GM19239 (cell line): ENCODE measurements around the gene GATD1.

Source experiments
- DNase-seq: peaks from one replicate; pipeline ENCODE4 v3.0.0; 2011; ENCODE audit warnings: low spot score; ENCODE audit not compliant: insufficient read length
- FAIRE-seq: peaks from 2 replicates; lab custom pipeline; 2011; peaks lifted over from hg19 to GRCh38; lab: Jason Lieb, UNC

The GATD1 gene

DNA sequence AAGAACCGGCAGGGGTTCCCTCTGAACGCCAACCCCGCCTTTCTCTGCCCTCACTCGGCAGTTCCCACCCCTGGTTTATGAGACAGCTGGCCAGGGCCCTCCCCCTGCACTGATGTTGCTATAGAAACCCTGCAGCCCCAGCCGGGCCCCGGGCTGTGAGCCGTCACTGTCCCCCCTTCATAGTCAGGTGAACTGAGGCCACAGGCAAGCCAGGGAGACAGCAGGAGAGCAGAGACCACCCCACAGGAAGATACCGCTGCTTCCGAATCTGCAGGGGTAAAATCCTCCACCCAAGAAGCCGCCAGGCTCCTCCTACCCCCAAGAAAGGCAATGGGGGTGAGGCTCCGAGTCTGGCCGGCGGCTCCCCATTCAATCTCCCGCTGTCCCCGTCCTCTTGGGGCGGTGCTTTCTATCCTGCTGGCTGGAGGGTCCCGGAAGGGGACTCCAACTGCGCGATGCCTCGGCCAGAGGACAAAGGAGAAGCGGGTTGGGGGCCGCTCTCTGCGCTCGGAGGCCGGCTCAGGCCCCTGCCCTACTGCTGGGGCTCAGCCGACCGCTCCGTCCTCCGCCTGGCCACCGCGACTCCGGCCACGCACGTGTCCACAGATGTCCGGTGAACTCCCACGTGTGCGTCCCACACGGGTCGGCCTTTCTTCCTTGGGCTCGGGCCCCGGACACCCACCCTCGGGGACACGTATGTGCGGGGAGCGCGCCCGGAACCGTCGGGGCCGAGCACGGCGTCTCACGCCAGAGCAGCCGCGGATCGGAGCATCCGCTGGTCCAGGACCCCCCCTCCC, 20.2 kb upstream of the GATD1 start:
- FAIRE-seq = peak; percentile 94
- DNase-seq = peak; percentile 91

DNA sequence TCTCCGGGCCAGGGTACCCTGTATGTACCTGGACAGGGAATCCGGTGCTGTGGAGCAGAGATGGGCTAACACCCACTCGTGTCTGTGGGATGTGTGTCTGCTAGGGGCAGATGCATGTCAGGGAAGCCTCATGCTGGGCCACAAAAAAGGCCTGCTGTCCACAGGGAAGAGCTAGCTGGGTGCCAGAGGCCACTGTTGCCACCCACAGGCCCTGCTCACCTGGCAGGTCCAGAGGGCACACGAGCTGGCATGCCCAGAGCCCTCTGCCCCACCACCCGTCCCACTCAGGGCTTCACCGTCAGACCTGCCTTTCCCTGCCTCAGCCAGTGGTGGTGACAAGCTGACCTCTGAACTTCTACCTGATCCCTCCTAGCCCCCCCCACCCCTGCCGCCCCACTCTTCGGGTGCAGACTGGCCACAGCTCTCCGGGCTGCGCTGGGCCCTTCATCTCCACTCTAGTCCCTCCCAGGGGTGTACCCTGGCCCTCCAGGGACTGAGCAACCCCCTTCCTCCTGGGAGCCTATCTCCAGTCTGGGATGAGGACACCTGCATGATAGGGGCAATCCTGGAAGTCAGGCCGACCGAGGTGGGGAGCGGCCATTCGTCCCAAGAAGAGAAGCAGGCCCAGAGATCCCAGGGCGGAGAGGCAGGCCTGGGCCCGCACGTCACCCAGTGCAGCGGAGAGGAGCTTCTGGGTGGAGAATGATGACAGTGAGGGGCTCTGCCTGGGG, 19.4 kb upstream of the GATD1 start:
- FAIRE-seq (peak; percentile 28), DNase-seq (no peak)

DNA sequence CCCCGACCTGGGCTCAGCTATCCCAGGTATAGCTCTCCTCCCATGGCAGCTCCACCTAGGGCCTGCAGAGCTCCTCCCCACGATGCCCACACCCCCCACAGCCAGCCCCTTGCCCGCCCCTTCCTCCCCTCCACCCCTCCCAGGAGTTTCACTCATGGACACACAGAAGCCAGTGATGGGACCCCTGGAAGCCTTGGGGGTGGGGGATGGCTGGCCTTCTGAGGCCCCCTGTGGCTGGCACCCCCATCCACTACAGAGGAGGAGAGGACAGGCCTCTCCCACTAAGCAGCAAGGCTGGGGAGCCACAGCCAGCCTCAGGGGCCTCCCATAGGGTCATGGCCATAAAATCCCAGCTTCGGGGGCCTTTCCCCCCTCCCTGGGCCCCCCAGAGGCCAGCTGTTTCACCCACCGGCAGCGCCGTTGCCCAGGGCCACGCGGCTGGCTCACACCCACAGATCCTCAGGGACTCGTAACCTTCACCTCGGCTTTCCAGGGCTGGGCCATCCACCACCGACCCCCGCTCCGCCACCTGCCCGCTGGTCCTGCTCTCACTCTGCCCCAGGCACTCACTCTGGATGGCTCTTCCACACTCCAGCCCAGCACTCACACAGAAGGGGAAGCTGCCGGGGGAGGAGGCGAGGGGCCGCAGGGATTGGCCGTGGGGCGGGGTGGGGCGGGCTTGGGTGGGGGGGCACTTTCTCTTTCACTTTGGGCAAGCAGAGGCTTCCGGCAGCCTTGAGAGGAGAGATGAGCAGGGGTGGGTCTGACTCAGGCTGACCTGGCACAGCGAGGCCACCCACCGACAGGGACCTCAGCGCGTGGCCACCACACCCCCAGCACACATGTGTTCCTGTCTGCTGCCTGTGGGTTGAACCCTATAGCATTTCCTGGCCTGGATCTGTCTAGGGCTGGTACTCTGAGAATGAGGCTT, 18.6 kb upstream of the GATD1 start:
- DNase-seq (peak; percentile 99), FAIRE-seq (peak; percentile 67)

DNA sequence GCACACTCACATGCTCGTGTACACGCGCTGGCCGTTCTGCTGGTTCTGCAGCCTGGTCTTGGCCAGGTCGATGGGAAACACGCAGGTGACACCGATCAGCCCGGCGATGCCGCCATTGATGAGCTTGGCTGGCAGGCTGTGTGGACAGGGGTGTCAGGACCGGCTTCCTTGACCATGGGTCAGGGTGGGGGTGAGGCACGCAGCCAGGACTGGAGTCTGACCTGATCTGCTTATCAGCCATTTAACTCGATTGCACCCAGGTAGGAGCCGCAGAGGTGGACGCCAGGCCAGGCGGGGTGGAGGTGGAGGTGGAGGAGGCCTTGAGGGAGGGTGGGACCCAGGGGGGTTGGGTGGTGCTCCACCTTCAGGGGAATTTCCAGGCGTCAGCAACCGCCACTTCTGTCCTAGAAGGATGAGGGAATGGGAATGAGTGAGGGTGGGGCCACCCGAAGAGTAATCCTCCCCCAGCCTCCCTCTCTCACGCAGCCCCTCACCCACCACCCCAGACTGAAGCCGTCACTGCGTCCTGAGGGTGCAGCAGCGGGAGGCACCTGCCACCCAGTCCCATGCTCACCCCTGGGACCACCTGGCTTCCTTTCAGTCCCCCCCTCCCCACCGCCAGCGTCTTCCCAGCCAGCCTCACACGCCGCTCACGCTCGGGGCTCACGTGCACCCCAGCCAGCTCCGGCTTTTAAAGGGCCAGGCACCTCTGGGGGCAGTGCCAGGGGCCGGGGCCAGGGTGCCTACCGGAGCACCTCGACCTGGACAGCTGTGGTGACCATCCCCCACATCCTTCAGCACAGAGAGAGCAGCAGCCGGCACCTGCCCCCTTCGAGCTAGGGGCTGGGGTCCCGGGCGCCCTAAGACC, 17.7 kb upstream of the GATD1 start:
- DNase-seq = no peak
- FAIRE-seq = no peak

DNA sequence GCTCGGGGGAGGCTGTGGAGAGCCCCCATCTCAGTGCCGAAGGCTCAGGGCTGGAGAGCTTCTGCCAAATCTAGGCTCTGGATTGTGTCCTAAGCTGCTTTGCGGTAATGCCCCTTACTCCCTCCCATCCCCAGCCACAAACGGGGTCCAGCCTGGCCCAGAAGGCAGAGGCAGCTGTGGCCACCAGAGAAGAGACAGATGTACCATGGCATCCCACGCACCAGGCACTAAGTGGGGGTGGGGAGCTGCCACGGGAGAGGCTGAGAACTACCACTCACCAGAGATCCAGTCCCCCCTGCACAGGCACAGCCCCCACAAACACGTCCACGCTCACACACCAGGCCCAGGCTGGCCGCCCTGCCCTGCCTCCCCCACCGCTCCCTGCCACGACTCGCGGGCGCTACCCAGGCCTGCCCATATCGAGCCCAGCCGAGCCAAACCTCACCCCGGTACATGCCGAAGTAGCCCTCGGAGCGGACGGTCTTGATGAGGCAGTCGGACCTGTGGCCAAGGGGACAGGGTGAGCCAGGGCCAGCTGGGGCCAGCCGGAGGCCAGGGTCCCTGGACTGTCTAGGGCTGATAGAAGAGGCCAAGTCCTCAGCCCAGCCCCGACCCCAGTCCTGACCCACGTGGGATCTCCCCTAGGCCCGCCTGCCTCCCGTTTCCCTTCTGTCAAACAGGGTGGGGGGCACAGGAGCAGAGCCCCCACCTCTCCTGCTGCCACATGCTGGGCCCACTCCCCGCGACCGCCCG, 16.9 kb upstream of the GATD1 start:
- no peak for DNase-seq
- FAIRE-seq = no peak

DNA sequence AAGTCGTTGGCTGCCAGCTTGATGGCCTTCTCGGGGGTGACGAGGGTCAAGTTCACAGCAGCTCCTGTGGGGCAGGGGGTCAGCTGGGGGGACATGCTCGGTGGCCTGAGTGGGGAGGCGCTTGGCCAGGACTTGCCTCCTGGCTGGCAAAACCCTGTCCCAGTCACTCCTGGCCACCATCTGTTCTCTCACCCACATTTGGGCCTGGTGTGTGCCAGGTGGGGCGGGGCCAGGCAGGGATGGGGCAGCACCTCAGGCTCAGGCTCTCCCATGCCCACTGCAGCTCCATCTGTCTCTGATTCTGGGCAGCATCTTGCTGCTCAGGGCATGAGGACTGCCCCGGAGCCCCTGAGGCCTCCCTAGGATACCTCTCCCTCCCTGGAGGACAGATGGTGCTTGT, 16.3 kb upstream of the GATD1 start:
- FAIRE-seq = no peak
- no peak for DNase-seq

DNA sequence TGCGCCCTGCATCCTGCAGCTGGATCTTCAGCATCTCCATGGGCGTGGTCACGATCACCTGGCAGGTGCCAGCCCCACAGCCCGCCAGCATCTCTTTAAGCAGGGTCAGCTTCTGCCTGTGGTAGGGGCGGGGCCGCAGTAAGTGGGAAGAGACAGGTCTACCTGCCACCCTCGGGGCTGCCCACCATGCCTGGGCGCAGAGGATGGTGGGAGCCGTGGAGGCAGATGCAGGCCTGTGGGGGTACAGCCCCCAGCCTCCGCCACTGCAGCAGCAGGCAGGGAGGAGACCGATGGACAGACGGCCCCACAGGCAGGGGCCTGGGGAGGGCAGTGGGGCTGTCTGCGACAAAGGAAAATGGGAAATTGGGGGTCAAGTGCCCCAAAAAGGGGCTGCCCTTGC, 15.6 kb upstream of the GATD1 start:
- FAIRE-seq = no peak
- DNase-seq = no peak

DNA sequence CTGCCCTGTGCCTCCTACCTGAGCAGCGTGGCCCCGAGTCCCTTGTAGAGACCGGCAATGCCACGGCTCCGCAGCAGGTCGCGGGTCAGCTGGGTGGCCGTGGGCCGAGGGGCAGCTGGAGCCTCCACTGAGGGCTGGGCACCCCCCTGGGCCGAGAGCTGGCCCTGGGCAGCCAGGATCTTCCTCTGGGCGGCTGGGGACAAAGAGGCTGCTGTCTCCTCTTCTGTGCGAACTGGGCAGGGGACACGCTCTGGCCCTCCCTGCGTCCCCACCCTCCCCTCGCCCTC, 15.2 kb upstream of the GATD1 start:
- no peak for DNase-seq
- FAIRE-seq = no peak

DNA sequence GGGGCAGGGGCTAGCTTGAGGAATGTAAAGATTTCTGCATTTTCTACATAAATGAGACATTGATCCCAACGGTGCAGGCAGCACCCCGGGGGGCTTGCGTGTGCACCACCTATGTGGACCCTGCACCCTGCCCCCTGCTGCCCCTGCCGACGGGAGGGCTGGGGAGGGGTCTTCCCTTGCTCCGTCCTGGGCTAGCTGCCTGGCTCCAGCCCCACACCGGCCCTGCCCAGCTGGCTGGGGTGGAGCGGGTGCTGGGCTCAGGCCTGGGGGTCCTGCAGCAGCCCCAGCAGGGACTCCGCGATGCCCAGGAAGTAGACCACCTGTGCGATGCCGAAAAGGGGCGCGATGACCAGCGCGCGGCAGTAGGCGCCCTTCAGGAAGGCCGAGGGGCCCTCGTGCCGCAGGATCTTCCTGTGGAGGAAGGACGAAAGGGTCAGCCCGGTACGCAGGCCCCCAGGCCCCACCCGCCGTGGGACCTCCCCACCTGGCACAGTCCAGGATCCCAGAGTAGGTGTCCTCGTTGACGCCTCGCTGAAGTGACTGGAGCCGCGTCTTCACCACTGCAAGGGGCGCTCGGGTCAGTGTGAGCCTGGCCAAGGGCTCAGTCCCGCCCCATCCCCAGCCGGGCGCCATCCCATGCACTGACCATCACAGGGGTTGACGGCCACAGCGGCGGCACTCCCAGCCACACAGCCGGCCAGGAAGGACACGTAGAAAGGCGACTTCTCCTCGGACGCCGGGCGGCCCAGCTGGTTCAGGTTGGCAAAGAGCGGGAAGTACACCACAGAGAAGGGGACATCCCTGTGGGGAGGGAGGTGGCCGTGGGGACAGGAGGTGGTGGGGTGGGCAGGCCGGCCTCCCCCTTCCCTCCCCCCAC, 14.6 kb upstream of the GATD1 start:
- DNase-seq = no peak
- FAIRE-seq = no peak

DNA sequence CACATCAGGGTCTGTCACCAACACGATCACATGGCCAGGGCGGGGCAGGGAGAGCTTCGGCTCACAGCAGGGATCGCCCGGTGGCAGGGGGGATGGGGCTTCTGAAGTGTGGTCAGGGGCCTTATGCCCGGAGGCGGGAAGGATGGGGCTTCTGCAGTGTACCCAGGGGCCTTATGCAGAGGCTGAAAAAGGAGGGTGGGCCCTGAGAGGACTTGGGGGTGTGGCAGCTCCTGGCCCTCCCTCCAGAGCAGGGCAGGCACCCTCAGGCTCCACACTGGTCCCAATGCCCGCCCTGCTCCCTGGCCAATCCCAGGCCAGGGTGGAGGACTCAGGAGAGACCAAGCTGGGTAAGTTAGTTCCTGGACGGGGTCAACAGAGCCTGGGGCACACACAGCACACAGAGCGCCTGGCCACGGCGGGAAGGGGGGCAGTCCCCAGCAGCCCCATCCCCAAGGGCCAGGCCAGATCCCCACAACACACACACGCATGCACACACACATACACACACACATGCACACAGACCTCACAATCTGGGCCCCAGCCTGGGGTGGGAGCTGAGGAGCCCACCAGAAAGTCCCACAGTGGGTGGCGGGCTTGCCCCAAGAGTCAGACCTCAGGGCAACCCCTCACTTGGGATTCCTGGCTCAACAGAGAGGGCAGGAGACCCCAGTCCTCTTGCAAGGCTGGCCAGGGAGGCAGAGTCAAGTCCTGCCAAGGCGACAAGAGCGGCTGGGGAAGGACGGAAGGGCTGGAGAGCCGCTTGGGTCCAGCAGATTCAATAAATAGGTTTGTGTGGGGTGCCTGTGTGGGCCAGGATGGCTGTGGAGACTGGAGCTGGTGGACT, 13.7 kb upstream of the GATD1 start:
- DNase-seq (no peak), FAIRE-seq (no peak)

DNA sequence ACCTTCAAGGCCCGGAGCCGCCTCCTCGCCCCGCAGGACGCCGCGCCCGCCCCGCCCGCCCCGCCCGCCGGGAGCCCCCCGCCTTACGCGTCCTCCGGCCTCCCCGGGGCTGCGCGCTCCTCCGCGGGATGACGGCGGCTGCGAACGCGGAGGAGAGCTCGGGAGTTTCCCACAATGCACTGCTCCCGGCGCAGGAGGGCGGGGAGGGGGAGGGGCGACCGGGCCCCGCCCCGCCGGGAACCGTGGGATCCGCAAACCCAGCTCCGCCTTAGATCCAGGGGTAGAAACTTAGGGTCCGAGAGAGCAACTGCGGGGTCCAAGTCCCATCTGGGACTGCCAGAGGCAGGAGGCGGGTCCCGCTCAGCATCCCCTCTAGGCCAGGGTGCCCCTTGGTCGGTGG, 12.7 kb upstream of the GATD1 start, which contains the start of gene CEND1:
TSS of gene CEND1 (minus strand) at position 148 of the 400 bp plus-strand sequence. CDS start 1,514 bp downstream, outside the sequence.
- DNase-seq = no peak

DNA sequence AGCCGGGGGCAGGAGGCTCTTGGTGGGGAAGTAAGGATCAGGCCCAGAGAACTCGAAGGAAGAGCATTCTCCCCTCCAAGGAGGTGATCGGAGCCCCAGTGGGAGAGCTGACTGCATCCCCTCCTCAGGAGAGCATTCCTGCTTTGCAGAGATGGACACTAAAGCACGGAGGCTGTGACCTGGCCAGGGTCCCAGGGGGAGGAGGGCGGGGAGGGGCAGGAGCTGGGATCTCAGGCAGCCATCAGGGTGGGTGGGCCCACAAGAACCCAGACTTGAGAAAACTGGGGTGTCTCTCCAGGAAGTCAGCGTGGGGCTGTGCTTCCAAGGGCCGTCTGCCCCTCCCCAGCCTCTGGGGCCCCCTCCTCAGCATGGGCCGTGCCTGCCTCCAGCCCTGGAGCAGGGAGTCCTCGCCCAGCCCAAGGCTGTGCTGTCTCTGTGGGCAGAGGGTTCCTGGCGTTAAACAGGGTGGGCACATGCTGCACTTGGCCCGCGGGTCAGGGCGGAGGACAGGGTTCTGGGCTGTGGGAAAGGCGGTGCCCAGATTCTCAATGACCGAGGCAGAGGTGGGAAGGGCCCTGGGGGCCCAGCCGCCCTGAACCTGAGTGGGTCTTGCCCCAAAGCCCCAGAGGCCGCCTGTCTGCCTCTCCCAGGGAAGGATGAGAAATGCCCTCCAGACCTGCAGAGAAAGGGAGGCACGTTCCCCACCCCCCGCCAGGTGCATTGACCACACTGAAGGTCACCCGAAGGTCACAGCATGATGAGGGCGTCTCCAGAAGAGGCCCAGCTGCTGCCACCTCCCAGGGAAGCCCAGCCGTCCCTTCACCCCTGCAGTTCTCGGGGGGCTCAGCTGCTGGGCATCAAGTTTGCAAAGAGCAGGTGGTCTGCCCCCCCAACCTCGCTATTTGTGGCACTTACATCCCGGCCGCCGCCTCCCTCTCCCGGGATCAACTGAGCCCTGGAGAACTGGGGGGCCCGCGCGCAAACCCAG, 12.0 kb upstream of the GATD1 start:
- FAIRE-seq = no peak
- no peak for DNase-seq

More for the DNA sequence above, 12.7 kb upstream of the GATD1 start, which contains the start of gene CEND1:
- no peak for FAIRE-seq

DNA sequence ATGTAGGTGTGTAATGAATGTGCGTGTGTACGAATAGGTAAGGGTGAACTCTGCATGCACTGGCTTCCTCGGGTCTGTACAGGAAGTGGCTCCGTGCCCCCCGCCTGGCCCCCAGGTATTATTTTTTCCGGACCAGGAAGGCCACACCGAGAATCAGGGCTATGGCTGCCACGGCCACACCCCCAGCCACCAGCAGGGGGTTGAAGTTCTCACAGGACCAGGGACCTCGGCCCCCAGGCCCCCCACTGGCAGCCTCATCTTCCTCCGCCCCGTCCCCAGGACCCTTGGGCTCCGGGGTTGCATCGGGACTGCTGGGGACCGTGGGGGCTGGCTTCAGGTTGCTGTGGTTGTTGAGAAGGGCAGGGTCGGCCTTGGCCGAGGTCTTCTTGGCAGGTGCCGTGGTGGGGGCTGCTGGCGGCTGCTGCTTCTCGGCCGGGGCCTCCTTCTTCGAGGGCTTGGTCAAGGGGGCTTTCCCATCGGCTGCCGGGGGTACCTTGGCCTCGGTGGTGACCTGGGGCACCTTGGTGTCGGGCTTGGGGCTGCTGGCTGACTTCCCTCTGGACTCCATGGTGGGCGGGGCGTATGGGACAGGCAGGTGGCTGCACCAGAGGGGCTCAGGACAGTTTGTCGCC, 10.8 kb upstream of the GATD1 start:
- FAIRE-seq (no peak), DNase-seq (no peak)

DNA sequence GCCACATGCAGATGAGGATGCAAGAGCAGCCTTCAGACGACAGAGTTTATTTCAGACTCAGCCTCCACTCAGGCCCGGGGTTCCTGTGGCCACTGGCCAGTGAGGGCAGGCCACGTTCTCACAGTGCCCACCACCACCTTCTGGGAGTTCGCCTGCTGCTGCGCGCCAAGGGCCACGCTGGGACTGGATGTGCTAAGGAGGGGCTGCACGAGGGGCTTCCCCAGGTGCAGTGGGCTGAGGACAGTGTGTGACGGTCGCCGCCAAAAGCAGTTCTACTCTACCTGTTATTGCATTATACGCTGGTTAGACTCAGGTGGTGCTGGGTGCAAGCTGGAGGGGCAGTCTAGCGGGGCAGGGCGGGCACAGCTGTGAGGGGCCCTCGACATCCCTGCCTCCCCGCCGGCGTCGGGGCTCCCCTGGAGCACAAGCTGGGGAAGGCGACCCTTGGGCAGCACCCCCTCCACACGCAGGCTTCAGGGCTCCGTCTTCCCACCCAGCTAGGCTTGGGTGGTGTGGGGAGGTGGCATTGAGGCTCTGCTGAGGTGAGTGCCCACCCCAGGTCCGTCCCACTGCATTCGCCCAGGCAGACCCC, 9.9 kb upstream of the GATD1 start:
- no peak for FAIRE-seq
- DNase-seq = no peak
